GM12874 (cell line): ENCODE measurements around the gene SYNE4.

Experiments used
- CTCF ChIP-seq: IDR thresholded peaks from 2 replicates; pipeline ENCODE4 v1.5.1; 2011; ENCODE audit warnings: low read depth, mild to moderate bottlenecking, control low read depth, low read length, moderate library complexity; ENCODE audit not compliant: insufficient read depth

Gene SYNE4

GRCh38 chr19:35983177-35983576, 25.4 kb downstream of the SYNE4 start:
- no peak for TF ChIP-seq CTCF

- TF ChIP-seq CTCF = no peak
These were observed 29.7 kb downstream of the SYNE4 start for GRCh38 chr19:35978832-35979365.

- TF ChIP-seq CTCF = no peak
These were observed 30.3 kb downstream of the SYNE4 start for GRCh38 chr19:35978271-35978670.

- TF ChIP-seq CTCF = peak; percentile 57
These were observed 31.0 kb downstream of the SYNE4 start for GRCh38 chr19:35977446-35978222.

- TF ChIP-seq CTCF = no peak
These were observed 32.9 kb downstream of the SYNE4 start for GRCh38 chr19:35975608-35976214.

GRCh38 chr19:35973487-35973886, 35.1 kb downstream of the SYNE4 start:
- no peak for TF ChIP-seq CTCF

- no peak for TF ChIP-seq CTCF
These were observed 41.8 kb downstream of the SYNE4 start for GRCh38 chr19:35966771-35967170.
